GM18526 (cell line): ENCODE data around the gene LTF.

ENCODE experiments used
- POLR2A ChIP-seq: IDR thresholded peaks from 3 replicates; pipeline ENCODE4 v1.6.1; 2011; ENCODE audit not compliant: insufficient read length; ENCODE audit errors: extremely low read depth

The LTF gene

DNA sequence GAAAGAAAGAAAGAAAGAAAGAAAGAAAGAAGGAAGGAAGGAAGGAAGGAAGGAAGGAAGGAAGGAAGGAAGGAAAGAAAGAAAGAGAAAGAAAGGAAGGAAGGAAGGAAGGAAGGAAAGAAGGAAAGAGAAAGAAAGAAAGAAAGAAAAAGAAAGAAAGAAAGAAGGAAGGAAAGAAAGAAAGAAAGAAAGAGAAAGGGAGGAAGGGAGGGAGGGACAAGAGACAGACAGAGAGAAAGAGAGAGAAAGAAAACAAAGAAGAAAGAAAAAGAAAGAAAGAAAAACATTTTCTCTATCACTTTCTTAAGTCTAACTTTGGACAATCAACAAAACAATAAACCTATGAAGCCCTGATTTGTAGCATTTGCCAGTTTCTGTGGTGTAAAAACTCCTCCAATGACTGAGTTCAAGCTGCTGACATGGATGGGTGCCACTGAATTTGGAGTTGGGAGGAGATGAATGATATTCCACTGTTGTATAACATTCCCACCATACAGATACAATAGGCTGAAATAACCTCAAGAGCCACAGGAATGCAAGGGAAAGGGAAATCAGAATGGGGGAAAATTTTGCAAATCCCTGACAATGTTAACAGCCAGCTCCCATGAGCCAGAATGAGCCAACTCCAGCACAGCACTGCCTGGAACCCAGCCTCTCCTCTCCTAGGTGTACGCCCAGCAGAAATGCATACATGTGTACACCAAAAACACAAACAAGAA is 18.1 kb upstream of the LTF start:
- TF ChIP-seq POLR2A = no peak

- no peak for TF ChIP-seq POLR2A
These were observed 16.9 kb upstream of the LTF start for GRCh38 chr3:46481636-46482035.

DNA sequence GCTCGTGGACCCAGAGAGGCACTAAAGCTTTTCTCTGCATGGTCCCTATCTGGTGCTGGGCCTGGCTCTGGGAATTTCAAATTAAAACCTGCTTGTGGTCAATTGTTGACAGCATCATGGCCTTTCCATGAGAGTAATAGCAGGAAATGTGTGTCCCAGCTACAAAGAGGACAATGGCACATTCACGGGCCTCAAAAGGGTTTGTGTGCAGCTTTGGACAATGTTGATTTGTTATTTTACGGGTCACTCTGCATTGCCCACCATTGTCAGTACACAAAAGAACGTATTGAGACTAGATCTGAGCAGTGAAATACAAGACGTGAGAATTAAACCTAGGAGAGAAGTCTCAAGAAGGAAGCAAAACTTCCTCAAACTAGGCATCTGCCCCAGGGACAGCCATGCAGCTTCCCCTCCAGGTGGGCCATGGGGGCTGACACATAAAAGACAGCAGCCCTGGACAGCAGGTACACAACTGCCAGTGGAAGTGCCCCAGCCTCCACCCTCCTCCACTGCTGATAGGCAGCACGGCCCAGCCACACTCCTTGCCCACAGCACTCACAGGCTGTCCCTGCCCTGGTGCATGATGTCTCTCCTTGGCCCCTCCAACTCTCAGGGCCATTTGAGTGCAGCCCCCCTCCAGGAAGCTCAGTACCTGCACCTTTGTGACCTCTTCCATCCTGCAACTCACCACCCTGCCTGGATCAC is 15.9 kb upstream of the LTF start:
- no peak for TF ChIP-seq POLR2A

GRCh38 chr3:46479696-46480095 is 15.0 kb upstream of the LTF start:
- TF ChIP-seq POLR2A = no peak

GRCh38 chr3:46479021-46479420 is 14.3 kb upstream of the LTF start:
- no peak for TF ChIP-seq POLR2A

DNA sequence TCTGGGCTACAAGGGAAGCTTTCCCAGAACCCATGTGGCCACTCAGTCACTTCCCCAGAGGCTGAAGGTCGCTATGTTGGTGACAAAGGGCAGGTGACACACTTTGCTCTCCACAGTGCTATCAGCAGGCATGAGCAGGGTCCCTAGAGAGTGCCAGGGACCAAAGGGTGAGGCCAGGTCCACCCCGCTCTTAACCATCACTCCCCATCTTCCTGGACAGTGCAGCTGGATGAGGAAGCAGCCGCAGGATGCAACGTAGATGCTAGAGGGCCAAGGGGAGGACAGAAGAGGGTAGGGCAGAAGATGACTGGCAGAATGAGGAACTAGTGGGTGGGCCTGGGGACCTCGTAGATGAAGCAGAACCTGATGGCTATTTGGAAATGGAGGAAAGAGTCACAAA is 13.6 kb upstream of the LTF start:
- no peak for TF ChIP-seq POLR2A

DNA sequence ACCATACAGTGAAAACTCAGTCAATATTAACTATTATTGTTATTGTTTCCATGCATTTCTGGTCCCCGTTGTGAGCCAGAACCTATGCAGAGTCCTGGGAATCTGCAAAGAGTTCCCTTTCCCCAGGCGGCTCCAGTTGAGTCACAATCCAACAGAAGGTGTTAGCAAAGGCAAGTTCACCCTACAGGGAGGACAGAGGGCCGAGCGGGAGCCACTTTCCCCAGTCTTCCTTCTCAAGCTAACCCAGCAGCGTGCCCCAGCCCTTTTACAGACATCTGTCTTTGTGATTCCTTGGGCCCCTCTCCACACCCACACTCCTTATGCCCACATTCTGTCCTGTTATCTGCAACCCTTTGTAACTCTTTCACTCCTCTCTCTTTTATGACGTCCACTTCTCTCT is 13.1 kb upstream of the LTF start:
- no peak for TF ChIP-seq POLR2A

GRCh38 chr3:46477145-46477544 is 12.4 kb upstream of the LTF start:
- no peak for TF ChIP-seq POLR2A

DNA sequence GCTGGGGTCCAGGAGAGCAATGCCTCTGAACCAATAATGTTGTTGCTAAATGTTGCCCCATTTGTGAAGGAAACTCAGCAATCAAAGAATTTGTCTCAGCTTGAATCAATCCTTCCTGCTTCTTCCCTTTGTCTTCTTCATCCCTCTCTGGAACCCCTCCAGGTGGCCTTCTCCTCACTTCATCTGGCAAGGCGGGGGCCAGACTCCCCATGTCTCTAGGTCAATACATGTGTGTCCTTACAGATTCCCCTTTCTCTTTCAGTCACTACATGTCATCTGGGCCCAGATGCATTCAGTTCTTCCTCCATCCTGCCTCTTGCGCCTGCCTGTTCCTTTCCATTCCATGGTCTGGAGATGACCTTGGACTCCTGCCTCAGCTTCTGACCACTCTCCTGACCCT is 8.0 kb upstream of the LTF start:
- TF ChIP-seq POLR2A = no peak

GRCh38 chr3:46471371-46471914 is 6.7 kb upstream of the LTF start:
- TF ChIP-seq POLR2A = no peak

DNA sequence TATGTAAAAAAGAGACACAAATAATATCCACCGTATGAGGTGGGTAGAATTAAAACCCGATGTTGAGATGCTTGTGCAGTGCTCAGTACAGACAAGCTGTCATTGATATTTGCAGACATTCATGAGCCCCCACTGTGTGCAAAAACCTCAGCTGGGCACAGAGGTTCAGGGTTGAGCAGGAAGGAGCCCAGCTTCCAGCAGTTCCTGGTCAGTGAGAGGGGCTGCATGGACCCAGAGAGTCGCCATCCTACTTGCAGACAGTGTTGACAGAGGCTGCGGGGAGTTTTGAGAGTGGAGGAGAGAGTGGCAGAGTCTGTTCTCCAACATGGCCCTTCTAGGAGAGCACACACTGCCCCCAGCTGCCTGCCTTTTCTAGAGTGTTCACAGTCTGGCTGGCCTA is 6.1 kb upstream of the LTF start:
- no peak for TF ChIP-seq POLR2A

GRCh38 chr3:46469680-46470357 is 5.1 kb upstream of the LTF start:
- TF ChIP-seq POLR2A = no peak

- no peak for TF ChIP-seq POLR2A
These were observed 4.3 kb upstream of the LTF start for GRCh38 chr3:46468753-46469600.

DNA sequence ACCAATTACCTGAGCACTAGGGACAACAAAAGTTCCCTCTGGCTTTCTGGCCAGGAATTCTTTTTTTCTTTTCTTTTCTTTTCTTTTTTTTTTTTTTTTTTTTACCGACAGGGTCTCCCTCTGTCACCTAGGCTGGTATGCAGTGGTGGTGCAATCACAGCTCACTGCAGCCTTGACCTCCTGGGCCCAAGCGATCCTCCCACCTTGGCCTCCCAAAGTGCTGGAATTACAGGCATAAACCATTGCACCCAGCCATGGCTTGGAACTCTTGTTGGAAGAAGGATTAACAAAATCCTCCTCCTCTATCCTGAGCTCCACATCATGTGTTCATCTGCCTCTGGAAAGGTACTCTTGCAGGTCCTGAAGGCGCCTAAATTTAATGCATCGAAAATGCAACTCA is 2.9 kb upstream of the LTF start:
- TF ChIP-seq POLR2A = no peak

- TF ChIP-seq POLR2A = no peak
These were observed 2.2 kb upstream of the LTF start for GRCh38 chr3:46466871-46467403.
